Measurements from ENCODE around the gene TMEM141. TPM values are rescaled to one million over a fixed set of nuclear protein-coding genes. Genes with fewer than 3 reads are reported as not detected.
"Not testable (repeated sequence)": the region's sequence is repeated elsewhere in the genome, so short reads cannot be mapped to it uniquely, and the experiment has no call there.

TMEM141 gene
- polyA plus RNA-seq, 1 donor (not counting 4 experiments of a cell fraction or from before 2014, with no cell fraction given): 85.5 TPM

DNA sequence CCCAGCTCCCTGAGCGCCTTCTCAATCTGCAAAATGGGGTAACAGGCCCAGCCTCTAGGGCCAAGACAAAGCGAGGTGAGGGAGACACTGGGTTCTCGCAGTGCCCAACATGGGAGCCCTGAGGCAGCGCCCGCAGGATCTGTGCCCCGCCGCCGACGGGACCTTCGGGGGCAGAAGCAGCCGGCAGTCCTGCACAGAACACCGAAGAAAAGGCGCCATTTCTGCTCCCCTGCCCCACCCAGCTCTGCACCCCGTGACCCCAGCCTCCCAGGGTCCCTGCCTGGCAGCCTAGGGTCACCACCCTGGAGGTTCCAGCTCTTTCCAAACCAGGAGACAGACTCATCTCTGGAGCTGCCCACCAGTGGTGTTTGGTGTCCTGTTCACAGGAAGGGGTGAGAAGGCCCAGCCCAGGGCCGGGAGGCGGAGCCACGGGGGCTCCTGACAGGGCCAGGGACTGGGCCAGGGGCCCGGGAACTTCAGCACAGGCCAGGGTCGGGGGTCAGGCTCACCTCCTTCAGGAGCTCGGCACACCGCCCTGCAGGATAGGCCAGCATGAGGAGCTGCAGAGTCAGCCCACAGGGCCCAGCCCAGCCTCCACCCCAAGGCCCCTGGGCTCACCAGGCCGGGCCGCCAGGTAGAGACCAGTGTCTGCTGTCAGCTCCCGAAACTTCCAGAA lies 36.4 kb upstream of the TMEM141 start:
- Histone ChIP-seq H3K9me1 (ENCODE audit: control insufficient read depth, extremely low read depth, insufficient read depth, low read length) (no peaks in the 10 kb centered on the region), H3K4me1 (ENCODE audit: control insufficient read depth, extremely low read depth, insufficient read depth, low read length) (no peaks in the 10 kb centered on the region), H3K27ac (ENCODE audit: control insufficient read depth, insufficient read depth, low read length) (no peak overlapping the region), H3K36me3 (ENCODE audit: control insufficient read depth in 2 of 2, extremely low read depth in 1 of 2, insufficient read depth in 2 of 2, low read length in 2 of 2) (no peaks in the 10 kb centered on the region), H3K27me3 (ENCODE audit: control insufficient read depth, extremely low read depth, insufficient read depth, low read length) (peaks cover 8% of the 10 kb centered on the region), H3K79me2 (ENCODE audit: control insufficient read depth, insufficient read depth, low read length) (no peaks in the 10 kb centered on the region), H3K9me3 (ENCODE audit: control insufficient read depth, low read depth, low read length) (peaks cover 7% of the 10 kb centered on the region), H3K9ac (ENCODE audit: control insufficient read depth, extremely low read depth, insufficient read depth, low read length) (no peak overlapping the region), H3K4me3 (ENCODE audit: control insufficient read depth in 2 of 3, extremely low read depth in 1 of 3, insufficient read depth in 2 of 3, low read depth in 1 of 3, low read length in 3 of 3) (no peak overlapping the region), H3K4me2 (ENCODE audit: control insufficient read depth, extremely low read depth, insufficient read depth, low read depth, low read length) (no peak overlapping the region), H4K20me1 (ENCODE audit: control insufficient read depth, extremely low read depth, insufficient read depth, low read length) (no peaks in the 10 kb centered on the region), H2AFZ (ENCODE audit: control insufficient read depth, low read length) (no peak overlapping the region)
- no peak for DNase-seq (ENCODE audit: low read depth, low spot score)
- dilution Hi-C loops (cut with MboI; ENCODE audit: extremely low pct_ligation_motif_present, low sequenced_read_pairs): no loop called here
- no peak for FAIRE-seq
- TF ChIP-seq EZH2 (IDR thresholded peaks at IDR 0.05; ENCODE audit: low read length): no peak

DNA sequence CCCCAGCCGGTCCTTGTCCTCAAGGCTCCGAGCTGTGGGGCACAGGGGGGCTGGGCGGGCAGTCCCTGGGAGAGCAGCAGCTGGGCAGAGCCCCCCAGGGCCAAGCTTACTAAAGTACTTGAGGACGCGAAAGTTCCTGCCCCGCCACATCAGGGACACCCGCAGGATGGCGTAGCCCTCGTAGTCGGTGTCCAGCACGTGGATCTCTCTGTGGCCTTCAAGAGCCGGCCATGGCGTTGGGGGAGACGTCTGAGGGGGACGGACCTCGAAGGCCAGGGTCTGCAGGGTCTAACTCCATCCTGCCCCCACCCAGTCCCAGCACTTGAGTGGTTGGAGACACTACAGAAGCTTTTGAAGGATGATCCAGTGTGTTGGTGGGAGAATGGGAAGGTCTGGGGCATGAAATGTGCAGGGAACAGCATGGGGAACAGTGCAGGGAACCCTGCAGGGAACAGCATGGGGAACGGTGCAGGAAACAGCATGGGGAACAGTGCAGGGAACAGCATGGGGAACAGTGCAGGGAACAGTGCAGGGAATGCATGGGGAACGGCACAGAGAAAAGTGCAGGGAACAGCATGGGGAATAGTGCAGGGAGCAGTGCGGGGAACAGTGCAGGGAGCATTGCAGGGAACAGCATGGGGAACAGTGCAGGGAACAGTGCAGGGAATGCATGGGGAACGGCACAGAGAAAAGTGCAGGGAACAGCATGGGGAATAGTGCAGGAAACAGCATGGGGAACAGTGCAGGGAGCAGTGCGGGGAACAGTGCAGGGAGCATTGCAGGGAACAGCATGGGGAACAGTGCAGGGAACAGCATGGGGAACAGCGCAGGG lies 35.6 kb upstream of the TMEM141 start:
- H3K9me1 ChIP-seq (ENCODE audit: control insufficient read depth, extremely low read depth, insufficient read depth, low read length); H3K79me2 ChIP-seq (ENCODE audit: control insufficient read depth, insufficient read depth, low read length); H3K27ac ChIP-seq (ENCODE audit: control insufficient read depth, insufficient read depth, low read length); H3K4me2 ChIP-seq (ENCODE audit: control insufficient read depth, extremely low read depth, insufficient read depth, low read depth, low read length); FAIRE-seq; H3K9ac ChIP-seq (ENCODE audit: control insufficient read depth, extremely low read depth, insufficient read depth, low read length); H3K4me3 ChIP-seq (ENCODE audit: control insufficient read depth in 2 of 3, extremely low read depth in 1 of 3, insufficient read depth in 2 of 3, low read depth in 1 of 3, low read length in 3 of 3); H3K9me3 ChIP-seq (ENCODE audit: control insufficient read depth, low read depth, low read length); H3K4me1 ChIP-seq (ENCODE audit: control insufficient read depth, extremely low read depth, insufficient read depth, low read length); dilution Hi-C loops (cut with MboI; ENCODE audit: extremely low pct_ligation_motif_present, low sequenced_read_pairs); H4K20me1 ChIP-seq (ENCODE audit: control insufficient read depth, extremely low read depth, insufficient read depth, low read length); DNase-seq (ENCODE audit: low read depth, low spot score); H2AFZ ChIP-seq (ENCODE audit: control insufficient read depth, low read length); H3K36me3 ChIP-seq (ENCODE audit: control insufficient read depth in 2 of 2, extremely low read depth in 1 of 2, insufficient read depth in 2 of 2, low read length in 2 of 2): not testable (repeated sequence)
- peaks cover 12% of the 10 kb centered on the region for H3K27me3 ChIP-seq (ENCODE audit: control insufficient read depth, extremely low read depth, insufficient read depth, low read length)

DNA sequence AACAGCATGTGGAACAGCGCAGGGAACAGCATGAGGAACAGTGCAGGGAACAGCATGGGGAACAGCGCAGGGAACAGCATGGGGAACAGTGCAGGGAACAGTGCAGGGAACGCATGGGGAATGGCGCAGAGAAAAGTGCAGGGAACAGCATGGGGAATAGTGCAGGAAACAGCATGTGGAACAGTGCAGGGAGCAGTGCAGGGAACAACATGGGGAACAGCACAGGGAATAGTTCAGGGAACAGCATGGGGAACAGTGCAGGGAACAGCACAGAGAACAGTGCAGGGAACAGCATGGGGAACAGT lies 35.1 kb upstream of the TMEM141 start:
- peaks cover 12% of the 10 kb centered on the region for H3K27me3 ChIP-seq (ENCODE audit: control insufficient read depth, extremely low read depth, insufficient read depth, low read length)
- dilution Hi-C loops (cut with MboI; ENCODE audit: extremely low pct_ligation_motif_present, low sequenced_read_pairs): no loop called here
- FAIRE-seq: no peak

More for the DNA sequence above, 35.1 kb upstream of the TMEM141 start:
- Histone ChIP-seq H3K9ac (ENCODE audit: control insufficient read depth, extremely low read depth, insufficient read depth, low read length) (no peak overlapping the region), H3K4me2 (ENCODE audit: control insufficient read depth, extremely low read depth, insufficient read depth, low read depth, low read length) (no peak overlapping the region), H2AFZ (ENCODE audit: control insufficient read depth, low read length) (no peak overlapping the region), H3K79me2 (ENCODE audit: control insufficient read depth, insufficient read depth, low read length) (no peaks in the 10 kb centered on the region), H3K36me3 (ENCODE audit: control insufficient read depth in 2 of 2, extremely low read depth in 1 of 2, insufficient read depth in 2 of 2, low read length in 2 of 2) (no peaks in the 10 kb centered on the region), H3K4me3 (ENCODE audit: control insufficient read depth in 2 of 3, extremely low read depth in 1 of 3, insufficient read depth in 2 of 3, low read depth in 1 of 3, low read length in 3 of 3) (no peak overlapping the region), H3K9me3 (ENCODE audit: control insufficient read depth, low read depth, low read length) (peaks cover 7% of the 10 kb centered on the region), H4K20me1 (ENCODE audit: control insufficient read depth, extremely low read depth, insufficient read depth, low read length) (no peaks in the 10 kb centered on the region), H3K27ac (ENCODE audit: control insufficient read depth, insufficient read depth, low read length) (no peak overlapping the region), H3K9me1 (ENCODE audit: control insufficient read depth, extremely low read depth, insufficient read depth, low read length) (no peaks in the 10 kb centered on the region), H3K4me1 (ENCODE audit: control insufficient read depth, extremely low read depth, insufficient read depth, low read length) (no peaks in the 10 kb centered on the region)
- TF ChIP-seq, protein P1, sequence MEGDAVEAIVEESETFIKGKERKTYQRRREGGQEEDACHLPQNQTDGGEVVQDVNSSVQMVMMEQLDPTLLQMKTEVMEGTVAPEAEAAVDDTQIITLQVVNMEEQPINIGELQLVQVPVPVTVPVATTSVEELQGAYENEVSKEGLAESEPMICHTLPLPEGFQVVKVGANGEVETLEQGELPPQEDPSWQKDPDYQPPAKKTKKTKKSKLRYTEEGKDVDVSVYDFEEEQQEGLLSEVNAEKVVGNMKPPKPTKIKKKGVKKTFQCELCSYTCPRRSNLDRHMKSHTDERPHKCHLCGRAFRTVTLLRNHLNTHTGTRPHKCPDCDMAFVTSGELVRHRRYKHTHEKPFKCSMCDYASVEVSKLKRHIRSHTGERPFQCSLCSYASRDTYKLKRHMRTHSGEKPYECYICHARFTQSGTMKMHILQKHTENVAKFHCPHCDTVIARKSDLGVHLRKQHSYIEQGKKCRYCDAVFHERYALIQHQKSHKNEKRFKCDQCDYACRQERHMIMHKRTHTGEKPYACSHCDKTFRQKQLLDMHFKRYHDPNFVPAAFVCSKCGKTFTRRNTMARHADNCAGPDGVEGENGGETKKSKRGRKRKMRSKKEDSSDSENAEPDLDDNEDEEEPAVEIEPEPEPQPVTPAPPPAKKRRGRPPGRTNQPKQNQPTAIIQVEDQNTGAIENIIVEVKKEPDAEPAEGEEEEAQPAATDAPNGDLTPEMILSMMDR (optimal IDR thresholded peaks at IDR 0.05 in 1 of 3, IDR thresholded peaks at IDR 0.05 in 1 of 3, conservative IDR thresholded peaks at IDR 0.05 in 1 of 3; ENCODE audit: extremely low read depth in 1 of 3, insufficient read depth in 2 of 3, low read length in 3 of 3): no peak
- no peak for TF ChIP-seq EZH2 (IDR thresholded peaks at IDR 0.05; ENCODE audit: low read length)
- DNase-seq (ENCODE audit: low read depth, low spot score): no peak
